ENCODE results near the gene SH3GLB2.

- TF ChIP-seq CTCF (conservative IDR thresholded peaks at IDR 0.05 in 1 of 2, IDR thresholded peaks at IDR 0.05 in 1 of 2; ENCODE audit: low read depth in 1 of 2, low read length in 2 of 2) (no peak), EZH2 (IDR thresholded peaks at IDR 0.05; ENCODE audit: low read length, missing control alignments) (no peak)
These were observed 45.3 kb upstream of the SH3GLB2 start for GRCh38 chr9:129073404-129073803.
